K562 (cell line): ENCODE data around the gene ZNF83. TPM values are rescaled to one million over a fixed set of nuclear protein-coding genes. Genes with fewer than 3 reads are reported as not detected.

Experiments used
- CSDE1 ChIP-seq, 2 experiments: fragments of 450-650 bp; IDR thresholded peaks; 2 replicates each; pipeline ENCODE4 v1.6.1; 2016; ENCODE audit warnings: mild to moderate bottlenecking in 1 of 2
- CTBP1 ChIP-seq: fragments of 450-650 bp; IDR thresholded peaks from 2 replicates; pipeline ENCODE4 v1.6.1; 2016; ENCODE audit warnings: borderline replicate concordance
- DEAF1 ChIP-seq: fragments of 450-650 bp; formaldehyde crosslinking; IDR thresholded peaks from 2 replicates; pipeline ENCODE4 v1.4.0; 2020; ENCODE audit warnings: mild to moderate bottlenecking, moderate library complexity
- FOS ChIP-seq: IDR thresholded peaks from 3 replicates; pipeline ENCODE4 v1.6.1; 2011; ENCODE audit not compliant: insufficient read length; ENCODE audit errors: extremely low read depth
- FOXJ3 ChIP-seq: sonication (generic); formaldehyde crosslinking; IDR thresholded peaks from 2 replicates; pipeline ENCODE4 v1.4.0; 2020; ENCODE audit warnings: mild to moderate bottlenecking, missing genetic modification reagents
- HCFC1 ChIP-seq: IDR thresholded peaks from 2 replicates; pipeline ENCODE4 v1.6.1; 2012; ENCODE audit warnings: low read depth, low read length, improper control_type of control experiment
- NR4A1 ChIP-seq, 2 experiments: fragments of 250-450 bp in 1 of 2; fragments of 450-650 bp in 1 of 2; sonication (Bioruptor Pico) in 1 of 2; IDR thresholded peaks; 2 replicates each; pipeline versions ENCODE4 v1.4.0 to v1.6.1; 2016 to 2020; ENCODE audit warnings: mild to moderate bottlenecking in 2 of 2, missing compliant biosample characterization in 1 of 2, missing genetic modification characterization in 1 of 2, moderate library complexity in 1 of 2
- PRPF4 ChIP-seq: fragments of 200-400 bp; formaldehyde crosslinking; IDR thresholded peaks from one replicate; pipeline ENCODE4 v1.6.1; 2017; ENCODE audit warnings: low read length, low read depth, mild to moderate bottlenecking; ENCODE audit not compliant: insufficient read depth, poor library complexity, severe bottlenecking
- RAD51 ChIP-seq: fragments of 450-650 bp; IDR thresholded peaks from 2 replicates; pipeline ENCODE4 v1.7.1; 2016; ENCODE audit warnings: low read depth, mild to moderate bottlenecking, borderline replicate concordance
- TBP ChIP-seq: optimal IDR thresholded peaks from 2 replicates; pipeline ENCODE3; 2011; ENCODE audit warnings: low read depth, low read length, improper control_type of control experiment
- ZNF146 ChIP-seq: IDR thresholded peaks from one replicate; pipeline ENCODE4 v1.6.1; 2018; ENCODE audit warnings: missing compliant biosample characterization; ENCODE audit not compliant: unreplicated experiment
- ZNF217 ChIP-seq: sonication (generic); formaldehyde crosslinking; IDR thresholded peaks from 2 replicates; pipeline ENCODE4 v1.8.0; 2022; ENCODE audit warnings: mild to moderate bottlenecking, missing genetic modification reagents
- ZNF589 ChIP-seq: fragments of 200-800 bp; sonication (Bioruptor generic); IDR thresholded peaks from 2 replicates; pipeline ENCODE4 v1.6.1; 2016; ENCODE audit warnings: low read depth, missing genetic modification characterization, missing compliant biosample characterization
- polyA plus RNA-seq, 8 experiments: library from polyadenylated mRNA; depleted of rRNA in 4 of 8; stranded (reverse) in 5 of 8; unstranded in 3 of 8; fragments of >200 nt; fragmentation: Nextera tagmentation in 2 of 8; fragmentation: Illumina TruSeq in 1 of 8; extraction: Ambion mirVana in 2 of 8; extraction: Trizol in 1 of 8; gene quantifications; 2 replicates each; pipeline versions ENCODE4 v1.2.1 to v1.2.3, GENCODE V29; 2011 to 2014; ENCODE audit warnings: inconsistent platforms in 1 of 8, missing spikeins in 1 of 8
- total RNA-seq, 7 experiments: library from RNA; depleted of rRNA in 6 of 7; stranded (reverse); fragments of >200 nt in 6 of 7; fragmentation: Illumina TruSeq in 2 of 7; extraction: Trizol in 2 of 7; gene quantifications; 2 replicates each; pipeline versions ENCODE4 v1.2.1 to v1.2.3, GENCODE V29; 2011 to 2021; ENCODE audit warnings: low replicate concordance in 1 of 7
- TF ChIP-seq, protein P1 (sequence below), 2 experiments: fragments of 450-650 bp; formaldehyde crosslinking in 1 of 2; IDR thresholded peaks; 2 replicates each; pipeline versions ENCODE4 v1.4.0 to v1.6.1; 2014 to 2020; ENCODE audit warnings: mild to moderate bottlenecking in 2 of 2, borderline replicate concordance in 1 of 2, low read depth in 1 of 2
- TF ChIP-seq, protein P2 (sequence below): fragments of 450-650 bp; formaldehyde crosslinking; IDR thresholded peaks from 2 replicates; pipeline ENCODE4 v1.4.0; 2020; ENCODE audit warnings: mild to moderate bottlenecking, moderate library complexity

The ZNF83 gene
- total and polyA plus RNA-seq, 9 of the 15 experiments (the other 6 are each of a cell fraction or from before 2014, with no cell fraction given) = 18.6 to 74.3 (median 51.9) TPM

GRCh38 chr19:52601025-52601973 lies 36.9 kb downstream of the ZNF83 start (continued):
- TF ChIP-seq, protein P1, sequence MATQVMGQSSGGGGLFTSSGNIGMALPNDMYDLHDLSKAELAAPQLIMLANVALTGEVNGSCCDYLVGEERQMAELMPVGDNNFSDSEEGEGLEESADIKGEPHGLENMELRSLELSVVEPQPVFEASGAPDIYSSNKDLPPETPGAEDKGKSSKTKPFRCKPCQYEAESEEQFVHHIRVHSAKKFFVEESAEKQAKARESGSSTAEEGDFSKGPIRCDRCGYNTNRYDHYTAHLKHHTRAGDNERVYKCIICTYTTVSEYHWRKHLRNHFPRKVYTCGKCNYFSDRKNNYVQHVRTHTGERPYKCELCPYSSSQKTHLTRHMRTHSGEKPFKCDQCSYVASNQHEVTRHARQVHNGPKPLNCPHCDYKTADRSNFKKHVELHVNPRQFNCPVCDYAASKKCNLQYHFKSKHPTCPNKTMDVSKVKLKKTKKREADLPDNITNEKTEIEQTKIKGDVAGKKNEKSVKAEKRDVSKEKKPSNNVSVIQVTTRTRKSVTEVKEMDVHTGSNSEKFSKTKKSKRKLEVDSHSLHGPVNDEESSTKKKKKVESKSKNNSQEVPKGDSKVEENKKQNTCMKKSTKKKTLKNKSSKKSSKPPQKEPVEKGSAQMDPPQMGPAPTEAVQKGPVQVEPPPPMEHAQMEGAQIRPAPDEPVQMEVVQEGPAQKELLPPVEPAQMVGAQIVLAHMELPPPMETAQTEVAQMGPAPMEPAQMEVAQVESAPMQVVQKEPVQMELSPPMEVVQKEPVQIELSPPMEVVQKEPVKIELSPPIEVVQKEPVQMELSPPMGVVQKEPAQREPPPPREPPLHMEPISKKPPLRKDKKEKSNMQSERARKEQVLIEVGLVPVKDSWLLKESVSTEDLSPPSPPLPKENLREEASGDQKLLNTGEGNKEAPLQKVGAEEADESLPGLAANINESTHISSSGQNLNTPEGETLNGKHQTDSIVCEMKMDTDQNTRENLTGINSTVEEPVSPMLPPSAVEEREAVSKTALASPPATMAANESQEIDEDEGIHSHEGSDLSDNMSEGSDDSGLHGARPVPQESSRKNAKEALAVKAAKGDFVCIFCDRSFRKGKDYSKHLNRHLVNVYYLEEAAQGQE (IDR thresholded peaks at IDR 0.05; ENCODE audit: borderline replicate concordance) = no peak; the same call in 1 of the 2 replicates
- TF ChIP-seq, protein P1 (CRISPR knock-in tag; IDR thresholded peaks at IDR 0.05; ENCODE audit: low read depth) = no peak
- TF ChIP-seq CTBP1 (no peak), ZNF217 (CRISPR knock-in tag) (no peak), TBP (peak; percentile 22), NR4A1 (CRISPR knock-in tag; IDR thresholded peaks at IDR 0.05) (no peak), NR4A1 (tag; IDR thresholded peaks at IDR 0.05) (no peak), PRPF4 (no peak), FOXJ3 (no peak), ZNF146 (CRISPR knock-in tag) (no peak), HCFC1 (peak; percentile 20; the same call in 1 of the 2 replicates), RAD51 (no peak), FOS (no peak), CSDE1 (IDR thresholded peaks at IDR 0.05) (no peak), DEAF1 (CRISPR knock-in tag) (no peak), ZNF589 (CRISPR knock-in tag) (no peak)
- TF ChIP-seq, protein P2, sequence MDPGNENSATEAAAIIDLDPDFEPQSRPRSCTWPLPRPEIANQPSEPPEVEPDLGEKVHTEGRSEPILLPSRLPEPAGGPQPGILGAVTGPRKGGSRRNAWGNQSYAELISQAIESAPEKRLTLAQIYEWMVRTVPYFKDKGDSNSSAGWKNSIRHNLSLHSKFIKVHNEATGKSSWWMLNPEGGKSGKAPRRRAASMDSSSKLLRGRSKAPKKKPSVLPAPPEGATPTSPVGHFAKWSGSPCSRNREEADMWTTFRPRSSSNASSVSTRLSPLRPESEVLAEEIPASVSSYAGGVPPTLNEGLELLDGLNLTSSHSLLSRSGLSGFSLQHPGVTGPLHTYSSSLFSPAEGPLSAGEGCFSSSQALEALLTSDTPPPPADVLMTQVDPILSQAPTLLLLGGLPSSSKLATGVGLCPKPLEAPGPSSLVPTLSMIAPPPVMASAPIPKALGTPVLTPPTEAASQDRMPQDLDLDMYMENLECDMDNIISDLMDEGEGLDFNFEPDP = no peak
